Dermis blood vessel endothelial cell (primary cell): ENCODE data around the gene KRT33A. TPM values are rescaled to one million over a fixed set of nuclear protein-coding genes. Genes with fewer than 3 reads are reported as not detected.

Source experiments
- DNase-seq: peaks from one replicate; pipeline ENCODE4 v3.0.0; 2010
- total RNA-seq: library from RNA; depleted of rRNA; stranded (reverse); fragments of >200 nt; gene quantifications from 2 replicates; pipeline ENCODE4 v1.2.3, GENCODE V29; 2014

The KRT33A gene
- total RNA-seq, 1 donor from 2014 or later: not detected

DNA sequence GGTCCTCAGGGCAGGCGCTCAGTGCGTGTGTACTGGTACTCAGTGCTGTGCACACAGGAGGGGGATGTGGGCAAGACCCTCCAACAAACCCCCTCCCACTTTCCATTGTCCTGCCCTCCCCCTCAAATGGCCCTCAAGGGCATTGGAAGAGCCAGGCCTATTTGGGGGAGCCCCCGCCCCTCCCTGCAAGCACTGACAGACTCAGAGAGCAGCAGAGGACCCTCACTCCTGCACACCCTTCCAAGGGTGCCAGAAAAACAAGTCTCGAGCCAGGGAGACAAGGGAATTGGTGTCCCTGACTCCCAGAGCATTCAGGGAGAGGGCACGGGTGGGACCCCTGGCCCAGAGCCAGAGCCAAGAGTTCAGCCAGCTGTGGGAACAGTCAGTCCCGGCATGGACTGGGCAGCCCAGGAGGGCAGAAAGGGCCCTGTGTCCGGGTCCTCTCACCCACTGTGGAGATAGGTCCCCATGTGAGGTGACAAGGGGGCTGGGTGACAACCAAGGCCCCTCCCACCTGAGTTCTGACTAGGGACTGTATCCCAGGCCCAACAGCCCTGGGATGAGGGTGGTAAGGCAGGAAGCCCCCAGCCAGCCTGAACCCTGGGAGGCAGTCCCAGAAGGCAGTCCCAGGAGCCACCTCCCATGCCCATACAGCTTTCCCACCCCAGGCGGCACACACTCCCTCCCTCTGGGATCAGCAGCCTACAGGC lies 23.1 kb downstream of the KRT33A start:
- DNase-seq: no peak

DNA sequence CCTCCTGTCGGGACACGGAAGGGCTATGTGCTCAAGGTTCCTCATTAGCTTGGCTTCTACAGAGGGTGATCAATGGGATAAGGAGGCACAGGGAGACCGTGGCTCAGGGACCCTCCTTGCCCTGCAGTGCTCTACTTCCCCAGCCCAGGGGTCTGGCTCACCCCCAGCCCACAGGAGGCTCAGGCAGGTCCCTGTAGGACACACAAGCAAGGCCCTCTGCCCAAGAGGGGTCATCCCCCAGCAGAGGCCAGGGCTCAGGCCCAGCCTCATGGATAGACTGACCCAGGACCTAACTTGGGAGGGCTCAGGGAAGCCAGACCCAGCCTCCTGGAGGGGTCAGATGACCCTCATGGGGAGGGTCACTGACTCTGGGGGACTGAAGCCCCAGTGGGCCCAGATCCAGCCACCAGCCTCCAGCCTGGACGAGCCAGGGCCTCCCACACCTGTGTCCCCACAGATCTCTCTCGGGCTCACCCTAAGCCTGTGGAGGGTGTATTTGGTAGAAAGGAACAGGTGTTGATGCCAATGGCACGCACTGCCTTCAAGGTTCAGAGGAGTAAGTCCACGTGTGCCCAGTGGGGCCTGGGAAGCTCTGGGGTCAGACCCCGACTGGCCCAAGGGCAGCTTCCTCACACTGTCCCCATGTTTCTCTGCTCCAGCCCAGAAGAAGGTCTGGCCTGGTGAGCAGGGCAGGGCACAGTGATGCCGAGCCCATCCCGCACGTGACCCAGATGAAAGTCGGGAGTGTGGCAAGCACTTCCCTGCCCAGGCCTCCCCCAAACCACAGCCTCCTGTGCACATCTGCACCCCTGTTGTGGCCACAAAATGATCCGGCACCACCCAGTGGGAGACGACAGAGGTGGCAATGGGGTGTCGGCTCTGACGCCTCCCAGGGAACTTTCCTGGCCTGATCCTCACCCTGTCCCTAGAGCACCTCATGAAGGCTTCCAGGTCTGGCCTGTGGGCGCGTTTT lies 24.2 kb downstream of the KRT33A start:
- no peak for DNase-seq

DNA sequence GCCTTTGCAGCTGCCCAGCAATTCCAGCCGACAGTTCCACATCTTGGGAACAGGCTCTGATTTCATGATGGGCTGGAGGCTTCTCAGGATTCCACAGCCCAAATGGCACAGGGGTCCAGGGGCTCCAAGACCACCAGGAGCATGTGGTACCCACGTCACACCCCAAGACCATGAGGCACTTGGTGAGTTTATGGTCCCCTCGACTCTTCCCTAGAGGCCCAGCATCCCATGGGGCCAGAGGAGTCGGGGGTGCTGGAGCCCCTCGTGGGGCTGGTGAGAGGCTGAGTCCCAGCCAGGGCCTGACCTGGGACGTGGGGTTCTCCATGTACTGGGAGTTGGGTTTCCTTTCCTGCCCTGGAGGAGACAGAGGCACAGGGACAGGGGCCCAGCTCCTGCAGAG lies 25.0 kb downstream of the KRT33A start:
- no peak for DNase-seq

DNA sequence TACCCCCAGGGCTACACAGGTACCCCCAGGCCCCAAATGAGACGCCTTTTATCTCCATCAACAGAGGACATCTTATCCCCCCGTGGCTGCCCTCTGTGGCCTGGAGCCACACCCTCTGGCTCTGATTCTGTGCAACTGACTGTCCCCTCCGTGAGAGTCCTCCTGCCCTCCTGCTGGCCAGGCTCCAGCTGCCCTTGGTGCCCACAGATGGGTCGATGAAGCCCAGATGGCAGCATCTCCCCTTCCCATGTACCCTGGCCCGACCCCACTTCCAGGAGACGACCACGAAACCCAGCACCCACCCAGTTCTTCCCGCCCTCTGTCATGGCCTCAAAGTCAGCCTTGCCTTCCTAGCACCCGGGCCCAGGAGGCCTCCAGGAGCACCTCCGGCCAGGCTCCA lies 25.5 kb downstream of the KRT33A start:
- DNase-seq: no peak

DNA sequence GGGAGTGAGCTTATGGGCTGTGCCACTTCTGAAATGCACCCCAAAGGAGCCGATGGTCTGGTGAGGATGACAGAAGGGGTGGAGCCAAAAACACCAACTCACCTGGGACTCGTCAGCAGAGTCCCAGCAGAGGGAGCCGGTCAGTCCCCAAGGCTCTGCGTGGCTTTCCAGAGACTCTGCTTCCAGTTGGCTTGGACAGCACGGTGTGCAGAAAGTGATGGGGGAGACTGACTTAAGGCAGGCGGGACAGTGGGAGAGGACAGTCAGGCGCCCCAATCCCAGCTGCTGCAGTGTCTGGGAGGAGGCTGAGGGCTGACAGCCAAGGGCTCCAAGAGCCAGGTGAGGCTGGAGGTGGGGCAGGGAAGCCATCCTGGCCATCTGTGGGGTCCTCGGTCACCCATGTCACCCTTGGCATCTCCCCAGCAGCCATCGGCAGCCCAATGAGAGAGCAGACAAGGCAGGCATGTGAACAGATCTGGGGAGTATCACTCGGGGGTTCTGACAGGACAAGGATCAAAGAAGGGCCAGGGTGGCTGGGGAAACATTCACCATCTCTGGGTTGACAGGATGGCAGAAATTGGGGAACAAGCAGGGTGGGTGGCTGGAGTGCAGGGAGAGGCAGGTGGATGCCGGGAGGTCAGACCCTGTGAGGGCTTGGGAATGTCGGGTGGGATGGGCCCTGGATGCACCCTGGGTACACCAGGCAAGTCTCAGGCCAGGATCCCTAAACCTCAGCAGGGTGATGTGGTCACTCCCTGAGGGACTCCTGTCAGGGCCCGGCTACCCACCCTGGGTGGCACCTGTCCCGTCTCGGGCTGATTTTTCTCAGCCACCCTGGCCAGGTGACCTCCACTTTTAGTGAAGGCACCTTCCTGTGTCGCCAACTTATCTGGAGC lies 26.2 kb downstream of the KRT33A start:
- DNase-seq: peak; percentile 12

DNA sequence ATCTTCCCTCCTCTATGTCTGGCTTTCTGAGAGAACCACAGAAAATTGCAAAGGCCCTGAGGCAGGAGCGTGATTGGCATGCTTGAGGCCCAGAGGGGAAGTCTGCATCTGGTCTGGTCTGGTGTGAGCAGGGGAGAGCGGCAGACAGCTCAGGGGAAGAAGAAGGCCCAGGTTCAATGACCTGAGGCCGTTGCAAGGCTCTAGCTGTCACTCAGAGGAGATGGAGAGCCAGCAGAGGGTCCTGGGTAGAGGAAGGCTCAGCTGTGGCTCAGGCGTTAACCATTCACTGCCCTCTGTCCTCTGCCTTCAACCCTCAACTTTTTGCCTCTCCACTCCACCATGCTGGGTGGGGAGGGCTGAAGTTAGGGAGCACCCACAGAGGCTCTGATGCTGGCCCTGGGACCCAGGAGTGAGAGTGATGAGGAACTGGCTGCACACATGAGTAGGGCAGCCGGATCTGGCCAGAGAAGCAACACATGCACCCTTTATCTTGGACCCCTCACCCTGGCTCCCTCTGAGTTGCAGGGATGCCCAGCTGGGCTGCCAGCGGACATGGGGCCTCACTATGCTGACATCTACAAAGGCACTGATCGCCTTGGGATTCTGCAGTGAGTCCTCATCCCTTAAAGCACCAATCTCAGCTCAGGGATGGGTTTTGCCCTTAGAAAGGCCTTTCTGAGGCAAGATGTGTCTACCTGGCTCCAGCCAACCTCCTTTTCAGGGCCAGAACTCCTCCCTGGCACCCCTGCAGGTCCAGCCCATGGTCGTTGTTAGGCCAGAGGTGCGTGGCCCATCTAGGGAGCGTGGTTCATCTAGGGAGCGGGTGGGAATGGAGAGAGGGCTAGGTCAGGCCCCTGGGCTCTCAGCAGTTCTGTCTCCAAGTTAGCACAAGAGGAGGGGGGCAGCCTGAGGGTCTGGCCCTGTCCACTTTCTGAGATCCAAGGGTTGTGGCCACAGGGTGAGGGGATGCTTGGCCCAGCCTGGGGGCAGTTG lies 27.4 kb downstream of the KRT33A start:
- DNase-seq: no peak

DNA sequence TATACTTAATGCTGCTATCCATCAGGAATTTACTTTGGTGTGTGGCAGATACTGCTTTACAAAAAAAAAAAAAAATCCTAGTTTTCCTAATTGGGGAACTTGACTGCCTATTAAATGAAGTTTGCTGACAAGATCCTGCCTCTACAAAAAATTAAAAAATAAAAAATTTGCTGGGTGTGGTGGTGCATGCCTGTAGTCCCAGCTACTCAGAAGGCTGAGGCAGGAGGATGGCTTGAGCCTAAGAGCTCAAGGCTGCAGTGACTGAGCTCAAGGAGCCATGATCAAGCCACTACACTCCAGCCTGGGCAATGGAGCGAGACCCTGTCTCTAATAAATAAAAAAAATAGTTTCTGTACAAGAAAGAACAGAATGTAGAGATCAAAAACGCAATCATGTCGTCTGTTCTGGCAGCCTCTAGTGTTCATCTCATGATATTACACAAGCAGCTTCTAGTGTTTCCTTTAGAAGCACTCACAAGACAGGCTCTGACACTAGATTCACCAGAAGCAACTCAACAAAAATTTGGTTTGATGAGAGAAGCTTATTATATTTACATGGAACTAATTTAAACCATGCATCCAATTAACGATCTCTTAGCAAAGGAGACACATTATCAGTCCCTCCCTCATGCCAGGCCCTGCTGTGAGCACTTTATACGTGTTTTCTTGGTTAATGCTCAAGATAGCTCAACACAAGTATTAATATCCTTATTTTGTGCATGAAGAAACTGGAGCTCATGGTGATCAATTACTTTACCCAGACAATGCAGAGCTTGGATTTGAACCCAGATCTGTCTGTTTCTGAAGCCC lies 28.3 kb downstream of the KRT33A start:
- DNase-seq: peak; percentile 68

DNA sequence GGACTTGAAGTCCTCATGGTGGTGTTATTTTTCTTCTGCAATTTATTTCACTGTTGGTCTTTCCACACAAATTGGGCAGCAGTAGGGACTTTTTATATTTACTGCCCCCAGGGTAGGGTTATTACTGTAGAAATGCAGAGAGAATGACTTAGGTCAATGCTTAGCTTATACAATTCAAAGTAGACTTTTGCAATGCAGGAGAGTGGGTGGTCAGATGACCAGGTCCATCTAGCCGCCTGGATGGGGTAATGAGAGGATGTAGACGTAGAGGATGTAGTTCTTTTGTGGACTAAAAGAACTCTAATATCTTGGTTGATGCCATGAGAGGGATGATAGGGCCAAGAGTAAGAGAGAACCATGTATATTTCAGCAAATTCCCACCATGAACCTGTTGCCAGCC lies 32.4 kb downstream of the KRT33A start:
- DNase-seq: no peak

DNA sequence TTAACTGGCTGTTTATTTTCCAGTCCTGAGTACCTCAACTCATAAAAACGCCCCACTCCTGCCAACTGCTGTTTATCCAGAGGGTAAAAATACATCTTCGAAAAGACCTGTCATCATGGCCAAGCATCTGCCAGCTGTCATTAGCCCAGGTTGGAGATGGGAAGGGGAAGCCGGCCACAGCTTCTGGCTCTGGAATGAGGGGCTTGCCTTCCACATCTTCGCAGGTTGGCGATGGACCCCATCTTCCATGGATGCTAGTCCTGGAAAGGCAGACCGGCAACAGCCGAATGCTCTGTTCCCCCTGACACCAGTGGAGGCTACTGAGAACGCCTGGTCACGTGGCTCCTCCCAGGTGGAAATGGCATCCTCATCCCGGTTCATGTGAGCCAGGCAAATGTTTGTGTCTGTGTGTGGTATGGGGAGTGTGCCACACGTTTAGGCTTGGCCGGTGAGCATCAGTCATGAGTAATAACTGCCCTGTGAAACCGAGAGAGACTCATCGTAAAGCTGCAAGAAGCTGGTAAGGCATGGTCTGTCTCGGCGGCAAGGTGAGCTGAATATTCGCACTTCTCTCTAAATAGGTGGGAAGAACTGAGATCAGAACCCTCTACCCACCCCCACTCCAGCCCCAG lies 34.7 kb downstream of the KRT33A start:
- DNase-seq: no peak

DNA sequence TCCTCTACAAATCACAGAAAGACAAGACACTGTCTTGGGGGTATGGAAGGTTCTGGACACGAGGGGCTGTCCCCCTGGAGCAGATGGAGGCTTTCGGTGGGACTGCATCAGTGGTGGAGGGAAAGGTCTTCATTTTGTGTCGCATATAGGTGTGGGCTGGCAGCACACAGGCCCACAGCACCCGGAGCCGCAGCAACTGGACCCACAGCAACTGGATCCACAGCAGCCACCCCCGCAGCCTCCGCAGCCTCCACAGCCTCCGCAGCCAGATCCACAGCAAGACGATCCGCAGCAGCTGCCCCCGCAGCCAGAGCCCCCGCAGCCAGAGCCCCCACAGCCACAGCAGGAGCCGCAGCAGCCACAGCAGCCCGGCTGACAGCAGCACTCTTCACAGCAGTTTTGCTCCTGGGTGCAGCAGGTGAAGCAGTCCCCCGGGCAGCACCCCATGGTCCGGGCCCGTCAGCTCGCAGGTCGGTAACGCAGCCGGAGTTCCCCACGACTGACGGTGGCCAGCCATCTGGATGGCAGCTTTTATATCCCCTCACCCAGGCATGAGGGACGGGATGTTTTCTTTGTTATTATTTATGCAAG lies 35.3 kb downstream of the KRT33A start, which contains the start of gene KRTAP17-1:
TSS of gene KRTAP17-1 (minus strand) at position 507 of the 591 bp plus-strand sequence. CDS start at position 447, 60 bp downstream.
- no peak for DNase-seq

DNA sequence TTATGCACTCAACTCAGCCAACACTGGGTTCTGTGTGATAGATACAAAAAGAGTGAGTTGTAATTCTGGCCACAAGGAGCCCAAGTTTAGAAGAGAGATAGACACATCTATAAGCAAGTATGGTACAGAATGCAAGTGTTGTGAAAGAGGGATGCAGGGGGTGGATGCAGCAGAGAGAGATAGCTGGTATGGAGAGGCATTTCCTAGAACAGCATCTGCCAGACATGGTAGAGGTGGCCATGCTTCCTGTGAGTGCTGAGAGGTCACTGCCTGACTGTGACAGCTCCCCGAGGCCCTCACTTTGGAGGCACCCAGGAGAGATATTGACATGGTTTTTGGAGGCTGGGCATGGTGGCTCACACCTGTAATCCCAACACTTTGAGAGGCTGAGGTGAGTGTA lies 39.5 kb downstream of the KRT33A start:
- DNase-seq: no peak

DNA sequence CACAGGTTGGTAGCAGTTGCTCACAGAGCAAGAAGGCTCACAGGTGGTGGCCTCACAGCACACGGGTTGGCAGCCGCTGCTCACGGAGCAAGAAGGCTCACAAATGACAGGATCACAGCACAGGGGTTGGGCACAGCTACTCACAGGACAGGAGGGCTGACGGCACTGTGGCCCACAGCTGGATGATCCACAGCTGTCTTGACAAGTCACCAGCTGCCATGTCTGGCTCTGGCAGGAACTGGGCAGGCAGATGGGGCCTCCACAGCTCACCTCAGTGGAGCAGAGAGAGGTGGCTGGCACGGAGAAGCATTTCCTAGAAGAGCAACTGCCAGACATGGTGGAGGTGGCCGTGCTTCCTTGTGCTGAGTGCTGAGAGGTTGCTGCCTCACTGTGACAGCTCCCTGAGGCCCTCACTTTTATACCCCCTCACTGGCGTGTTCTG lies 41.7 kb downstream of the KRT33A start, which contains the start of gene KRTAP16-1:
TSS of gene KRTAP16-1 (minus strand) at position 392 of the 442 bp plus-strand sequence. CDS start at position 336, 56 bp downstream.
- no peak for DNase-seq

DNA sequence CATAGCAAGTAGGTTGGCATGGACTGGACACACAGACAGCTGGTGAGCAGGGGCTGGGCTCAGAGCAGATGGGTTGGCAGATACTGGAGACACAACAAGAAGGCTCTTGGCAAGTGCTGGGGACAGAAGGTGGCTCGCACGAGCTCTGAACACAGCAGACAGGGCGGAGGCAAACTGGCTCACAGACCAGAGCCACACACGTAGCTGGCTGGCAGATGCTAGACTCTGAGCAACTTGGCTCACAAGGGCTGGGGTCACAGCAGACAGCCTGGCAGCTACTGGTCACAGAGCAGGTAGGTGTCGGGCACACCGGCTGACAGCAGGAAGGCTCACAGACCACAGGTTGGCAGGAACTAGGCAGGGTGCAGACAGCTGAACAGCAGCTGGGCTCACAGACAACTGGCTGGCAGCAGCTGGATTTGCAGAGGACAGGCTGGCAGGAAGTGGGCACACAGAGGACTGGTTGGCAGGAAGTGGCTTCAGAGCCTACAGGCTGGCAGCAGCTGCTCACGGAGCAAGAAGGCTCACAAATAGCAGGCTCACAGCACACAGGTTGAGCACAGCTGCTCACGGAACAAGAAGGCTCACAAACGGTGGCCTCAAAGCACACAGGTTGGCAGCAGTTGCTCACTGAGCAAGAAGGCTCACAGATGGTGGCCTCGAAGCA lies 42.2 kb downstream of the KRT33A start:
- DNase-seq: no peak

DNA sequence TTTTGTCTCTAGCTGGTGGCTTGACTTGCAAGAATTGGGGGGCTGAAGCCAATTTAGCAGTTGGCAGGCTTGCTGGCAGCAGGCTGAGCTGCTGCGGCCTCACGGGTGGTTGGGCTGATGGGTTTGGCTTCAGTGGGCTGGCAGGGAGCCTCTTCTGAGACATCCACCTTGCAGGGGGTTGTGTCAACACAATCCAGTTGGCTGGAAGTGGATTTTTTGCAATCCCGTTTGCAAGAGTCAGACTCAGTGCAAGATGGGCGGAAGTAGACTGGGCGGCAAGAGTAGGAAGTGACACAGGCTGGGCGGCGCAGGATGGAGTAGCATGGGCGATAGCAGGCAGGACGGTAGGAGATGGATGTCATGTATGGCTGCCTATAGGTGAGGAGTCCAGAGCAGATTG lies 43.0 kb downstream of the KRT33A start:
- no peak for DNase-seq

DNA sequence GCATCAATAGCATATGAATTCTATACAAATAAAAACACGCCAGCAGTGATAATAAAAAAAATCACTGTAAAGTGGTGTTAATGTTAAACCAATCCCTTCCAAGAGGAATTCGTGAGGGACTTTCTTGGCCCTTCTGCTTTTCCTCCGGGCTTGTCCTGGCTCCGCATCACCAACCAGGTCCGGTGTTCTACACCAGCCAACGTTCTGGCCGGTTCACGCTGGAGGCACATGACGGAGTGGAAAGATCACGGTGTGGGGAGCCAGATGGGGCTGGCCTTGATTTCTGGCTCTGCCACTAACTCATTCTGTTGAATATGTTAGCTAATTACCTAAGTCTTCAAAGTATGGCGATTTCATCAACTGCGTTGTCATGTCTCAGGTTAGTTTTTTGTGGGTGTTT lies 46.5 kb downstream of the KRT33A start:
- no peak for DNase-seq

DNA sequence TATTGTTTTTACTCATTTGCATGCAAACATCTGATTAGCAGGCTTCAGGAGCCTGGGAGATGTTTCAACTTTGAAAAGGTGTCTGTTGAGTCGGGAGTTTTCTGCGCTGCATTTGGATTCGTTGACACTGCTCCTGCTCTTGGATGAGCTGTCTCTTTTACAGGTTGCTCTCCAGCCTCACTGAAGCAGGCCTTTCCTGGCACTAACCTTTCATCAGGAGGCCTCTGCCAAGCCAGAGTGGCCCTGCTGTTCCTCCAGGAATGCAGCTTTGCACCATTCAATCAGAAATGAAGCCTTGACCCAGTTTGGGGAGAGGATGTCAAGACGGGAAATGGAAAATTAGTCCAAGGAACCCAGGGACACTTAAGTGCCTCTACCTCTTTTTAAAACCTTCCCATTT lies 47.6 kb downstream of the KRT33A start:
- DNase-seq: no peak

DNA sequence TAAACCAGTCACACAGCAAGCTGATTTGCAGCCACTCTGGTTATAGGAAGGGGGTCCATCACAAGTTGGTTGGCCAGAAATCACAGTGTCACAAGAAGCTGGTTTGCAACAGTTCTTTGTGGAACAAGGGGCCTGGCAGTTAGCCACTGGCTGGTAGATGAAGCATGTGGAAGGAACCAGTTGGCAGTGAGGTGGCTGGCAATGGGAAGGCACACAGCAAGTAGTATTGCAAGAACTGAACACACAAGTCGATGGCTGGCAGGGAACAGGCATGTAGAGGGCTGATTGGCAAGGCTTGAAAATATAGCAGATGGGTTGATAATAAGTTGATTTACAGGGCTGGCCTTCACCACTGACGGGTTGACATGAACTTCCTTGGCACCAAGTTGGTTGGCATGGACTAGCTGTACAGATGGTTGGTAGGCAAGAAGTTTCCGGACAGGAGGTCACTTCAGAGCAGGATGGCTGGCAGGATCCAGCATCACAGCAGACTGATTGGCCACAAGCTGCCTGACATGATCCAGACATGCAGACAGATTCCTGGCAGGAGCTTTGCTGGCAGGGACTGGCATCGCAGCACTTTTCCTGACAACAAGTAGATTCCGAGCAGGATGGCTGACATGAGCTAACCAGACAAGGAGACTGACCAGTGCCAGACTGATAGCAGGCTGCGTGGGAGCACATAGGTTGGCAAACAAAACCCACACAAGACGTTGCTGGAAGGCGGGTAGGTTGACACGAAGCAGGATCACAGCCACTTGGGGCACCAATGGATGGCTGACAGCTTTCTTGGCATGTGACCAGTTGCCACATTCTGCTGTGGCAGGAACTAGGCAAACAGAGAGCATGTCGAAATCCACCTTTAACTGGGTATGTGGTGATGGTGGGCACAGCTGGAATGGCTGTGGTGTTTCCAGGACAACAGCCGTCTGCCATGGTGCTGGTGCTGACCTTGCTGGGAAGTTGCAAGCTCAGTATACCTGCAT lies 48.4 kb downstream of the KRT33A start, which contains the start of gene KRTAP29-1:
TSS of gene KRTAP29-1 (minus strand) at position 936 of the 986 bp plus-strand sequence. CDS start at position 936, 0 bp downstream.
- no peak for DNase-seq
